H1 (cell line): ENCODE measurements around the gene GPR162. TPM values are rescaled to one million over a fixed set of nuclear protein-coding genes. Genes with fewer than 3 reads are reported as not detected.

Experiments used
- FOSL1 ChIP-seq: IDR thresholded peaks from 2 replicates; pipeline ENCODE4 v1.6.1; 2011; ENCODE audit warnings: mild to moderate bottlenecking, low read depth, low read length, moderate library complexity; ENCODE audit not compliant: insufficient read depth
- KDM1A ChIP-seq: fragments of 200-600, 300-600 bp; sonication (generic); IDR thresholded peaks from 2 replicates; pipeline ENCODE4 v1.7.1; 2016; ENCODE audit warnings: mild to moderate bottlenecking, low read length, borderline replicate concordance
- KDM4A ChIP-seq: IDR thresholded peaks from one replicate; pipeline ENCODE4 v1.7.1; 2012; ENCODE audit warnings: low read depth, mild to moderate bottlenecking, moderate library complexity, low read length, inconsistent platforms; ENCODE audit not compliant: severe bottlenecking
- NRF1 ChIP-seq: IDR thresholded peaks from 2 replicates; pipeline ENCODE4 v1.6.1; 2011; ENCODE audit warnings: mild to moderate bottlenecking, low read depth, low read length, improper control_type of control experiment
- RXRA ChIP-seq: IDR thresholded peaks from 2 replicates; pipeline ENCODE4 v1.6.1; 2011; ENCODE audit warnings: low read depth, mild to moderate bottlenecking, low read length, moderate library complexity; ENCODE audit not compliant: insufficient read depth
- TAF7 ChIP-seq: optimal IDR thresholded peaks from 2 replicates; pipeline ENCODE3; 2011; ENCODE audit warnings: low read depth, mild to moderate bottlenecking, inconsistent platforms, low read length, moderate library complexity, borderline replicate concordance
- polyA plus RNA-seq, 7 experiments: library from polyadenylated mRNA; depleted of rRNA in 3 of 7; stranded (reverse) in 5 of 7; unstranded in 2 of 7; fragments of >200 nt in 5 of 7; fragments of 200-250 nt in 2 of 7; gene quantifications; 1 replicate in 5 of 7; 2 replicates in 1 of 7; 4 replicates in 1 of 7; pipeline versions ENCODE4 v1.2.1 to v1.2.3, GENCODE V29; 2011 to 2013; ENCODE audit warnings: missing spikeins in 2 of 7, mixed read lengths in 2 of 7
- total RNA-seq: library from RNA; stranded (reverse); fragmentation: NEBNext Ultra II Directional; extraction: Animal tissue kit (Norgen Biotek cat#: 25700); gene quantifications from 2 replicates; pipeline ENCODE4 v1.2.1, GENCODE V29; 2021
- TF ChIP-seq, protein P1 (sequence below): IDR thresholded peaks from 2 replicates; pipeline ENCODE4 v1.6.1; 2012; ENCODE audit warnings: inconsistent platforms

The GPR162 gene
- total and polyA plus RNA-seq, 2 of the 8 experiments (the other 6 are each of a cell fraction or from before 2014, with no cell fraction given) = 7.3 to 8.8 TPM

DNA sequence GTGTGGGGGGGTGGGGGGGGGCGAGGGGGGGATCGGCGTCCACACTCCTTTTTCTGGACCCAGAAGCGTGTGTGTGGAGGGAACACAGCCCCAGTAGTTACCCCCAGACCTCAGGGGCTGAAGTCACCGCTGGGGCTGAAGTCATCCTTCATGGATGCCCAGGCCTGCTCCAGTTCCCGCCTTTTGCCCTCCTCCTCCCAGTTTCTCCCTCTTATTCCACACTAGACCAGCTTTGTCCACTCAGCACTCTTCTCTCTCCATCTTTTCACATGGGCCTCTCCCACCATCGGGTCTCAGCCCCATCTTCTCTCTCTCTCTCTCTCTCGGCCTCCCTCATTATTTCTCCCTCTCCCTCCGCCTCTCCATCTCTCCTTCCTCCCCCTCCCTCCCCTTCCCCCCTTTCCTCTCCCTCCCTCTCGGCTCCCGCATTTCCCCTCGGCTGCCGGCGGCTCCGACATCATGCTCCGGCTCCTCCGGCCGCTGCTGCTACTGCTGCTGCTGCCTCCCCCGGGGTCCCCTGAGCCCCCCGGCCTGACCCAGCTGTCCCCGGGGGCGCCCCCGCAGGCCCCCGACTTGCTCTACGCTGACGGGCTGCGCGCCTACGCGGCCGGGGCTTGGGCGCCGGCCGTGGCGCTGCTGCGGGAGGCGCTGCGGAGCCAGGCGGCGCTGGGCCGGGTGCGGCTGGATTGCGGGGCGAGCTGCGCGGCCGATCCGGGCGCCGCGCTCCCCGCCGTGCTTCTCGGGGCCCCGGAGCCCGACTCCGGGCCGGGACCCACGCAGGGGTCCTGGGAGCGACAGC is 6.6 kb downstream of the GPR162 start, which contains the start of gene P3H3 (continued):
- peak; percentile 11 for TF ChIP-seq KDM4A
- no peak for TF ChIP-seq NRF1
- TF ChIP-seq RXRA = no peak
- no peak for TF ChIP-seq KDM1A
- TF ChIP-seq, protein P1, sequence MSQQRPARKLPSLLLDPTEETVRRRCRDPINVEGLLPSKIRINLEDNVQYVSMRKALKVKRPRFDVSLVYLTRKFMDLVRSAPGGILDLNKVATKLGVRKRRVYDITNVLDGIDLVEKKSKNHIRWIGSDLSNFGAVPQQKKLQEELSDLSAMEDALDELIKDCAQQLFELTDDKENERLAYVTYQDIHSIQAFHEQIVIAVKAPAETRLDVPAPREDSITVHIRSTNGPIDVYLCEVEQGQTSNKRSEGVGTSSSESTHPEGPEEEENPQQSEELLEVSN = peak; percentile 68
- TF ChIP-seq FOSL1 = no peak
- TF ChIP-seq TAF7 = peak; percentile 27
